Sigmoid colon (tissue), 7 donors: ENCODE measurements around the gene PLEKHA7. TPM values are rescaled to one million over a fixed set of nuclear protein-coding genes. Genes with fewer than 3 reads are reported as not detected.
"Not testable (repeated sequence)": the region's sequence is repeated elsewhere in the genome, so short reads cannot be mapped to it uniquely, and the experiment has no call there.

Source experiments
- DNase-seq: peaks from one replicate; pipeline ENCODE4 v3.0.0-alpha.2; 2019
- H3K27ac ChIP-seq, 4 donors: fragments of 200-600 bp; sonication (generic); one replicate each; pipeline ENCODE4 v1.5.1; 2016 to 2019; ENCODE audit warnings: mild to moderate bottlenecking in 1 of 4
- H3K27me3 ChIP-seq, 3 donors: fragments of 200-600 bp; sonication (generic); one replicate each; pipeline ENCODE4 v1.5.1; 2019; ENCODE audit warnings: mild to moderate bottlenecking in 1 of 3
- H3K36me3 ChIP-seq, 4 donors: fragments of 200-600 bp; sonication (generic); one replicate each; pipeline ENCODE4 v1.5.1; 2016 to 2019
- H3K4me1 ChIP-seq, 4 donors: fragments of 200-600 bp; sonication (generic); one replicate each; pipeline ENCODE4 v1.5.1; 2017 to 2019
- H3K4me3 ChIP-seq, 4 donors: fragments of 200-600 bp; sonication (generic); one replicate each; pipeline ENCODE4 v1.5.1; 2017 to 2019; ENCODE audit warnings: mild to moderate bottlenecking in 2 of 4, moderate library complexity in 1 of 4
- H3K9me3 ChIP-seq, 4 donors: fragments of 200-600 bp in 3 of 4; sonication (generic) in 3 of 4; one replicate each; pipeline versions ENCODE4 v1.5.1 to v1.6.1; 2013 to 2019
- CTCF ChIP-seq, 4 experiments: fragments of 450-650 bp in 3 of 4; fragments of 200-600 bp in 1 of 4; IDR thresholded peaks; one replicate each; pipeline ENCODE4 v1.5.1; 2016 to 2019; ENCODE audit warnings: antibody characterized with exemption in 4 of 4, mild to moderate bottlenecking in 3 of 4, moderate library complexity in 2 of 4
- EP300 ChIP-seq, 4 donors: sonication (generic); formaldehyde crosslinking; IDR thresholded peaks; one replicate each; pipeline ENCODE4 v1.6.1; 2017; ENCODE audit warnings: antibody characterized with exemption in 4 of 4
- POLR2A ChIP-seq, 2 donors: fragments of 450-650 bp; IDR thresholded peaks; one replicate each; pipeline ENCODE4 v1.6.1; 2016; ENCODE audit warnings: antibody characterized with exemption in 2 of 2, mild to moderate bottlenecking in 2 of 2, moderate library complexity in 2 of 2
- POLR2AphosphoS5 ChIP-seq, 4 donors: sonication (generic); formaldehyde crosslinking; IDR thresholded peaks; one replicate each; pipeline ENCODE4 v1.6.1; 2017; ENCODE audit warnings: antibody characterized with exemption in 4 of 4
- WGBS, 2 donors: extraction: QIAGEN DNeasy Blood & Tissue Kit; methylation state at CpG; one replicate each; pipeline ENCODE4 v1.1.7; 2013; 5-methylcytosine and 5-hydroxymethylcytosine counted together
- intact Hi-C: fragments of 100-400 bp; cut with DNase I; formaldehyde crosslinking; loops from one replicate; pipeline ENCODE4 v1.15.1; 2023
- polyA plus RNA-seq, 3 donors: library from polyadenylated mRNA; stranded (reverse); fragments of 200-250 nt; gene quantifications; one replicate each; pipeline ENCODE4 v1.2.3, GENCODE V29; 2013
- total RNA-seq, 4 donors: library from RNA; depleted of rRNA; stranded (reverse); fragments of >200 nt; gene quantifications; one replicate each; pipeline ENCODE4 v1.1.0, GENCODE V29; 2016
- donor health status: healthy with polysubstance abuse.
- donor health status: Bipolar disorder and iron deficiency.
- donor health status: healthy.

PLEKHA7 gene
- total and polyA plus RNA-seq, 7 donors = 2.9 to 45.3 (median 10.2) TPM

GRCh38 chr11:17036666-17037658 lies 22.7 kb upstream of the PLEKHA7 start:
- Histone ChIP-seq H3K27me3 (no peaks in the 10 kb centered on the region), H3K4me1 (no peaks in the 10 kb centered on the region), H3K36me3 (no peaks in the 10 kb centered on the region), H3K4me3 (no peak overlapping the region), H3K9me3 (peaks cover 0 to 3% (median 0%) of the 10 kb centered on the region in 4 donors), H3K27ac (no peak overlapping the region)
- TF ChIP-seq CTCF (IDR thresholded peaks at IDR 0.05) = no peak
- no peak for TF ChIP-seq POLR2AphosphoS5 (IDR thresholded peaks at IDR 0.05)
- TF ChIP-seq POLR2A (IDR thresholded peaks at IDR 0.05) = no peak
- no peak for TF ChIP-seq EP300 (IDR thresholded peaks at IDR 0.05)
- 84 to 86% methylated on average over 6 of the region's 6 CpGs for WGBS, 2 donors
- intact Hi-C loops = no loop called here
- DNase-seq = no peak

GRCh38 chr11:17034027-17034426 lies 19.8 kb upstream of the PLEKHA7 start:
- H3K27ac ChIP-seq, H3K36me3 ChIP-seq, H3K9me3 ChIP-seq, DNase-seq, H3K4me3 ChIP-seq, H3K4me1 ChIP-seq, H3K27me3 ChIP-seq, intact Hi-C loops: not testable (repeated sequence)
- WGBS, 2 donors = 84 to 93% methylated on average over 7 to 10 of the region's 10 CpGs

GRCh38 chr11:17026487-17027082 lies 12.4 kb upstream of the PLEKHA7 start:
- TF ChIP-seq POLR2AphosphoS5 (IDR thresholded peaks at IDR 0.05) (no peak), EP300 (IDR thresholded peaks at IDR 0.05) (no peak), POLR2A (IDR thresholded peaks at IDR 0.05) (no peak), CTCF (IDR thresholded peaks at IDR 0.05) (no peak)
- WGBS, 2 donors = 92 to 93% methylated on average over 3 of the region's 3 CpGs
- intact Hi-C loops = no loop called here

GRCh38 chr11:17024924-17025323 lies 10.7 kb upstream of the PLEKHA7 start:
- Histone ChIP-seq H3K9me3 (no peaks in the 10 kb centered on the region), H3K27me3 (no peaks in the 10 kb centered on the region), H3K27ac (no peak overlapping the region), H3K4me3 (no peak overlapping the region), H3K4me1 (no peaks in the 10 kb centered on the region), H3K36me3 (no peaks in the 10 kb centered on the region)
- no peak for DNase-seq
- intact Hi-C loops = no loop called here
- WGBS, 2 donors = 87 to 89% methylated on average over 2 of the region's 2 CpGs
- TF ChIP-seq POLR2A (IDR thresholded peaks at IDR 0.05) (no peak), EP300 (IDR thresholded peaks at IDR 0.05) (no peak), CTCF (IDR thresholded peaks at IDR 0.05) (no peak), POLR2AphosphoS5 (IDR thresholded peaks at IDR 0.05) (no peak)

More at GRCh38 chr11:17026487-17027082, 12.4 kb upstream of the PLEKHA7 start:
- Histone ChIP-seq H3K9me3 (no peaks in the 10 kb centered on the region), H3K27me3 (no peaks in the 10 kb centered on the region), H3K27ac (no peak overlapping the region), H3K4me3 (no peak overlapping the region), H3K4me1 (no peaks in the 10 kb centered on the region), H3K36me3 (no peaks in the 10 kb centered on the region)
- DNase-seq = no peak

GRCh38 chr11:17021511-17021910 lies 7.3 kb upstream of the PLEKHA7 start:
- Histone ChIP-seq H3K27ac (no peak overlapping the region), H3K27me3 (no peaks in the 10 kb centered on the region), H3K36me3 (no peaks in the 10 kb centered on the region), H3K4me1 (no peaks in the 10 kb centered on the region), H3K4me3 (no peak overlapping the region), H3K9me3 (no peaks in the 10 kb centered on the region)
- 83 to 96% methylated on average over 8 of the region's 8 CpGs for WGBS, 2 donors
- no peak for TF ChIP-seq CTCF (IDR thresholded peaks at IDR 0.05)
- no peak for DNase-seq
- intact Hi-C loops = no loop called here
